Measurements from ENCODE around the gene RCAN2.

RCAN2 gene

GRCh38 chr6:46215213-46215612 lies 276.0 kb downstream of the RCAN2 start:
- DNase-seq (ENCODE audit: low spot score), result no peak

DNA sequence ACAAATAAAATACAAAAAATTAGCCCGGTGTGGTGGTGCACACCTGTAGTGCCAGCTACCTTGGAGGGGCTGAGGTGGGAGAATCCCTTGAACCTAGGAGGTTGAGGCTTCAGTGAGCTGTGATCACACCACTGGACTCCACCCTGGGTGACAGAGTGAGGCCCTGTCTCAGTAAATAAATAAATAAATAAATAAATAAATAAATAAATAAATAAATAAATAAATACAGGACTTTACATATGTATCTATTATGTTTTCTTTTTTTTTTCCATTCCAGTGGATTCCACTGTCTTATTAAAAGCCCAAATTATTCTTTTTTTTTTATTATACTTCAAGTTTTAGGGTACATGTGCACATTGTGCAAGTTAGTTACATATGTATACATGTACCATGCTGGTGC lies 279.3 kb downstream of the RCAN2 start:
- DNase-seq (ENCODE audit: low spot score), result no peak

DNA sequence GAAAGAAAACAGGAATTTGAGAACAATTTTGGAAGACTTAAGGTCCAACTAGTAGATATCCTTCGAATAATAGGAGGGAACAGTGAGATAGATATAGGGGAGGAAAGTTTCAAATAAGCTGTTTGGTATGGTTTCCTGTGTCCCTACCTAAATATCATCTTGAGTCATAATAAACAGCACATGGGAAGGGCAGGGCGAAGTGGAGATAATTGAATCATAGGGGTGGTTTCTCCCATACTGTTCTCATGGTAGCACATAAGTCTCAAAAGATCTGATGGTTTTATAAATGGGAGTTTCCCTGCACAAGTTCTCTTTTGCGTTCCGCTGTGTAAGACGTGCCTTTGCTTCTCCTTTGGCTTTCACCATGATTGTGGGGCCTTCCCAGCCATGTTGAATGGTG lies 281.0 kb downstream of the RCAN2 start:
- no peak for DNase-seq (ENCODE audit: low spot score)

DNA sequence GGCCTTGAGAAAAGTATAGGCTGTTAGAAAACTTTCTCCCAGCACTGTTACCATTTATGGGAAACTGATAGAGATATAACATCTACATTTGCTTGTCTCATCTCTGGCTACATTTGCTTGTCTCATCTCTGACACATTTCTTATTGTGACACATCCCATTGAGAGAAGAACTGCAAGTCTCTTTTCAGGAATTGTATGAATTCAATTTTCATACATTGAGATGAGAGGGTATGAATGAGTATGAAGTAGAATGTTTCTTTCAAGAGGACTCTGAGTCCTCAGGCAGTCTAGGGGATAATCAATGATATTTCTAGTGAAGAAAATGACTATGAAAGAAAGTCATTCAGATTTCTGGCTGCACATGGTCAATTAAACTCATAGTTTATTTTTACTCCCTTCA lies 282.9 kb downstream of the RCAN2 start:
- DNase-seq (ENCODE audit: low spot score), result no peak

GRCh38 chr6:46207174-46207573 lies 284.1 kb downstream of the RCAN2 start:
- no peak for DNase-seq (ENCODE audit: low spot score)

- no peak for DNase-seq (ENCODE audit: low spot score)
Observed at GRCh38 chr6:46204880-46205650, 286.2 kb downstream of the RCAN2 start.

- no peak for DNase-seq (ENCODE audit: low spot score)
Observed at GRCh38 chr6:46203391-46204177, 287.7 kb downstream of the RCAN2 start.

- DNase-seq (ENCODE audit: low spot score), result no peak
Observed at GRCh38 chr6:46201702-46202101, 289.5 kb downstream of the RCAN2 start.

DNA sequence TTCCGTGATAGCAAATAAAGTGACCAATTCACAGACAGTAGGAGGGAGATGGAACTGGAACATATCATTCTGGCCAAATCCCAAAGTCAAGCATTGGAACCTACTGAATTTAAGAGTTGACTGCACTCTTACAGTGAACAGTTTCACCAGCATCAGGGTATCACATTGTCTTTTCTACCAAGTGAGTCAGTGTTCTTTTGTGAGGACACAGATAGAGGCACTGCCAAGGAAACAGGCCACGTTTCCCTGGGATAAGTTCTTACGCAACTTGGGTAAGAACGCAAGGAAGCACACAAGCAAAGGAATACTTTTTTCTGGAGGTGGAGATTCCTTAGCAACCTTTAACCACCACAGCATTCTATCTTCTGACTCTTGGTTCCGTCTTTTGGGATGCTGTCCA lies 291.9 kb downstream of the RCAN2 start:
- no peak for DNase-seq (ENCODE audit: low spot score)

- DNase-seq (ENCODE audit: low spot score), result no peak
Observed at GRCh38 chr6:46191961-46192360, 299.3 kb downstream of the RCAN2 start.

- DNase-seq (ENCODE audit: low spot score), result no peak
Observed at GRCh38 chr6:46190889-46191288, 300.4 kb downstream of the RCAN2 start.

GRCh38 chr6:46189726-46190125 lies 301.5 kb downstream of the RCAN2 start:
- no peak for DNase-seq (ENCODE audit: low spot score)

GRCh38 chr6:46186583-46186982 lies 304.7 kb downstream of the RCAN2 start:
- DNase-seq (ENCODE audit: low spot score), result no peak

DNA sequence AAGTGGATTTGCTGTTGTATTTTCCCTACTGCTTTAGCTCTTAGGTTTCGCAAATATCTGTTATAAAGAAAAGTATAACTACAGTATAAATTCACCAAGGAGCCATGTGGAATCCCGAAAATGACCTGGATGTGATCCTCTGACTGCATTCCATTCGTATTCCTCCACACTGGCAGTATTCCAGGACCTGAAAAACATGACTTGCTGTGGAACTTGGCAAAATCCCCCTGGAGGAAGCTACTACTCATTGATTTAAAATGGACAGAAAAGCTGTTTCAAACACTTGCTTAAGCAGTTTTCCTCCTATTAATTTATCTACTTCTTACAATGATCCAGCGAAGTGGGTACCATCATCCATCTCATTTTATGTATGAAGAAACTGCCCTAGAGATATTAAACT lies 307.1 kb downstream of the RCAN2 start:
- DNase-seq (ENCODE audit: low spot score), result no peak

DNA sequence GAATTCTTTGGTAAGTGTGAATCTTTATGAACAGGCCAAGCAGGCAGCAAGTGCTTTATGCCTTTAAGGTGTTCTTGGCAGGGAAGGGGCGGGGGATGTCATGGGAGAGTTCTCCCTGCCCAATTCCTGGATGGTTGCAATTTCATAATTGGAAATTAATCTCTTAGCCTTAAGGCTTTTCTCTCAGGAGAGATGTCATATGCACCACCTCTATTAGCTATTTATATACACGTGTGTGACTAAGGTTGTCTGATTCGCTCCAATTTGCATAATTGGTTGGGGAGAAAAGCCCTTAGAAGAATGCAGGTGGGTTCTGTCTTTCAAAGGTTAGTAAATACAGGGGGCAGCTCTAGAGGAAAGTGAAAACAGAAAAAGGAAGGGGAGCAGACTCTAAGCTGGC lies 315.3 kb downstream of the RCAN2 start:
- no peak for DNase-seq (ENCODE audit: low spot score)

DNA sequence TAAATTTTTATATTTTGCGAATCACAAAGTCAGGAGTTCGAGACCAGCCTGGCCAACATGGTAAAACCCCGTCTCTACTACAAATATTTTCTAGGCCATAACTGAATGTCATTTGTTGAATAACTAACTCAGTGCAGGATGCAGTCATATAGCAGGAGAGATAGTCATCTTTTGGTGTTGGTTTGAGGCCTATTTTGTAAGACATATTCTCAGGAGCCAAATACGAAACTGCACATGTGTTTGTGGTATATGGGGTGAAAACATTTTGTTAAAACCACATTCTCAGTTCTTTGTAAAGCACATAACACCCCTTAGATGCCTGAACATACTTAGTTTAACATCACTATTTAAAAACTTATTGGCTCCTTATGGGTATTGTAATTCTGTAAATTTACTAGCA lies 315.8 kb downstream of the RCAN2 start:
- no peak for DNase-seq (ENCODE audit: low spot score)

DNA sequence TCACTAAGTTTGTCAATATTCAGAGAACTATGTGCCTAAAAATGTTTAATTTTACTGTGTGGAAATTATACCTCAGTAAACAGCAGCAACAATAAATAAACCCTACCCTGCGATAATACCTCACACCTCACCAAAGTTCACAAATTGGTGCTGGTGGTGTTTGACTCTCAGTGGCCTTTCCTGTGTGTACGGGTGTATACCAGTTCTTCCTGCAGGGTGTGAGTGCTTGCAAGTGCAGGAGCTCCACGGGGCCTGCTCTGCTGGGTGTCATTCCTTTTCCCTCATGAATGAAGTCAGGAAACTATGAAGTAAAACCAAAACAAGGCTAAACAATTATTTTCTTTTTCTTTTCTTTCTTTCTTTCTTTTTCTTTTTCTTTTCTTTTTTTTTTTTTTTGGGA lies 316.3 kb downstream of the RCAN2 start:
- no peak for DNase-seq (ENCODE audit: low spot score)

GRCh38 chr6:46172176-46172575 lies 319.1 kb downstream of the RCAN2 start:
- no peak for DNase-seq (ENCODE audit: low spot score)
